CD4-positive, alpha-beta T cell treated with Interferon alpha-2 for 1 hour (primary cell): ENCODE data around the gene ZBTB16.

Source experiments
- DNase-seq, 2 donors: peaks; one replicate each; pipeline ENCODE4 v3.0.0-alpha.2; 2020 to 2022

Gene ZBTB16

DNA sequence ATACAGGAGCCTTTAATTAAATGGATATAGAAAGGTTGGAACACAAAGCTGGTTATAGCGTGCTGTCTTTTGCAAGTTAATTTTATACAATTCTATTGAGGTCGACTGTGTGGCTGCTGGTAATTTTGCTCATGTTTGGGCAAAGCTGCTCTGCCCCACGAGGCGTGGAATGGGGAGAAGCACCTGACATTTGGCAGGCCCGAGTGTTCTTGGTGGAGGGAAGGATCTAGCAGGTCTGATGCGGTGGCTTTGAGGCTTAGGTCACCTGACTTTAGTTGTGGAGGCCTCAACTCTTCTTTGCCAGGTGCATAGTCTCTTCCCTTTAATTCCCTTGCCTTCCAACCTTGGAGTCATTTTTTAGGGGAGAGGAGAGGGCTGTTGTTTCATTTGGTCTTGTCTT is 97.3 kb downstream of the ZBTB16 start:
- DNase-seq: no peak

DNA sequence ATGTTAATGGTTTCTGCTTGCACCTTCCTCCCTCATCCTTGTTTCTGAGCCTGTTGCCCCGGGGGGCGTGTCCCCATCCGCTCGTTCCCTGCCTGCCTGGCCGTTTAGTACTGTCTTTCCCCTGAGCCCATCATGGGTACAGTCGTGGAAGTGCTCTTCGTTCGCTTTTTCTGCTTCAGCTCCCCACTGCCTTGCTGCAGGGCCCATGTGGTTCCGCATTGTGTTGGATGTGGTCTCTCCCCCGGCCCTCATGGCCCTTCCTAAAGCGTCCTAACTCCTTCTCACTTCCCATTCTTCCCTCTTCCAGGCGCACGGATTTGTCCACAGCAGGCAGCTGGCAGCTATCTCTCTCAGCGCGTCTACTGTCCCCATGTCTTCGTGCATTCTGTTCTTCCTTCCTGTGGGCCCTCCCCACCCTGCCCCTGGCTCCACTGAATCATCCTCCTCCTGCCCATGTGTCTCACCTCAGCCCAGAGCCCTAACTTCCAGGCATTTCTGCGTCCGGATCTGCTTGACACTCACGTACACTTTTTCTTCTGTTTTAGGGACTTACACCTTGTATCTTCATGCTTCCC is 98.1 kb downstream of the ZBTB16 start:
- no peak for DNase-seq

DNA sequence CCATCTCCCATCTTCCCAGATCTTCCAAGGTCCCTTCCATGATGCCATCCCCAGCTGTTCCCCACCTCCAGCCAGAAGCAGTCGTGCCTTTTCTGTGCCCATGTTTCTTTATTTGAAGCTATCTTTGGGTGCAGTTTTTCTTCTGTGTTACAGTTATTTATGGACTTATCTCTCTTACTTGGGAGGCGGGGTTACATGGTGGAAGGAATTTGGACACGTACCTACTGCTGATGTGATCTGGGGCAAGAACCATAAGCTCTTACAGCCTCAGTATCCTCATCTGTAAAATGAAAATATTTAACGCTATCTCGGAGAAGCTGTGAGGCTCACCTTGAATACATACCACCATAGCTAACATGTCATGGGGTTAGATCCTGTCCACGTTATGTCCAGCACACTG is 98.9 kb downstream of the ZBTB16 start:
- no peak for DNase-seq

DNA sequence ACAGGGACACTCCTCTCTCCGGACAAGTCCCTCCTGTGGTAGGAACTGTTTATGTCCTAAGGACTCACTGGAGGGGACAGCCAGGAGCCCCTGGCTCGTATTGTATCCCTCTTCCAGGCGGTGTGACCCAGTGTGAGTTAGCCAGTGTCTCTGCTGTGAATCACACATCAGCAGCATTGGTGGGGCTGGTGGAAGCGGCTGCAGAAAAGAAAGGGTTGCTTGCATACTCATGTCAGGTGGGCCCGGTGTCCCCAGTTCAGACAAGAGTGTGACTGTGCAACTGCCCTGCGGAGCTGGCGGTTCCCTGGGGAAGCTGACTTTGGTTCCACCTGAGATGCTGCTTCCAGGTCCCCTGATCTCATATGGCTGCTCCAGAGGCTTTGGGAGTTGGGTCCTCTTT is 99.4 kb downstream of the ZBTB16 start:
- DNase-seq: no peak

DNA sequence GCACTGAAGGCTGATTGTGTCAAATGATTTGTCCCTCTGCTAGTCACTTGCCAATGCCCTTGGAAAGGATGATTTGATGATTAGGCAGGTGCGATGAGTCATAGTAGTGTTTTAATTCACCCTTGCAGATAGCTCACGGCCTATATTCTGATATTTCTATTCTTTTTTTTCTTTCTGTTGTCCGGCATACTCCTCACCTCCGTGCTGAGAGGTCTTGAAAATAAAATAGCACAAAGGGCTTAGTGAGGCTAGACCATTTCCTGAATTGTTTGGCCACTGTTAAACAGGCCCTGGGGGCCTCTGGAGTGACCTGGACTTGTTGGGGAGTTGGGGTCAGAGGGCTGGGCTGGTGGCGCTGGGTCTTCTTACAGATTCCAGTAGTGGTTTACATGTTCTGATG is 99.8 kb downstream of the ZBTB16 start:
- no peak for DNase-seq

DNA sequence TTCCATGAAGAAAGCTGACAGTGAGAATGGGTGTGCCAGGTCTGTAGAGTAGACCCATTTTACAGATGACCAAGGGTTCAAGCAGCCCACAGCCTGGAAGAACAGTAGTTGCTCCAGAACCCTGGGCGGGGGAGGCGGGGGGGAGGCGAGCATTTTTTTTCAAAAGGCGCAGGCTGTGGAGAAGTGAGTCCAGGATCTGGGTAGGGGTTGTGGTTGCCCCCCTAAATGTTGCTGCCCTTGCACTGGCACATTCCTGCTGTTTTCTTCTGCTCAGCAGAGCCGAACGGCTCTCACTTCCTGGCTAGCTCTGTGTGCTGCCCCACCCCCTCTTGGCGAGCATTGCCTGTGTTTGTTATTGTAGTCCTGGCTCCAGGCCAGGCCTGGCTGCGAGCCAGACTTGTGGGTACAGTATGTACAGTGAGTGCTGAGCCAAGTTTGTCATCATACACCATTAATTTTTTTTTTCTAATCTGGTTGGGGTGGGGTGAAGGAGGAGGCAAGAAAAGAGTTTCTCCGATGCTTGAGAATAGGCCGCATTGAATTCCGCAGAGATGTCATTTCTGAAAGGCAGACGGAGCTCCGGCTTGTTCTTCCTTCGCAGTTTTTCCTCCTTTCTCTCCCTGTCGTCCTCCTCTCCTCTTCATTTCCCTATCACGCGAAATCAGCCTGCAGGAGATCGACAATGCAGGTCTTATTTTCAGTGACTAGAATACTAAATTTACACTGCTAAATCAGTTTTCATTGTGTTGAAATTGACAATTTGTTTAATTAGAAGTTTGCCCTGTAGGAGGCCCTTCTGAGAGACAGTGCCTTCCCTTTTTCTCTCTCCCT is 100.5 kb downstream of the ZBTB16 start:
- DNase-seq: peak; percentile 97

DNA sequence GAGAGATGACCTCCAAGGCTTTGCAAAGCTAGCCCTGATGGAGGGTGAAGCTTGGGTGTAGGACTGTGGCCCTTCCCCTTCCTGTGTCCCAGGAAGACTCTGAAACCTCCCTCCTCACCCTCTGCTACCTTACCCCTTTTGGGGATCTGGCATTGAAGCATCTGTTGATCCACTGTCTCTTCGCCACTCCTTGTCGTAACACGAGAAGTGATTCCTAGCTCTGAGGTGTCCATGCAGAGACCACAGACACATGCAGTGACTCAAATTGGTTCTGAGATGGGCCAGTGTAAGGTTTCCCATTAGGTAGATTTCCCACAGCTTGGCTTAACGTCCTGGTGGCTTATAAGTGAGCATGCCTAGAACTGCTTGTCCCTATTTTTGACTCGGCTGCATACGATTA is 101.4 kb downstream of the ZBTB16 start:
- no peak for DNase-seq

DNA sequence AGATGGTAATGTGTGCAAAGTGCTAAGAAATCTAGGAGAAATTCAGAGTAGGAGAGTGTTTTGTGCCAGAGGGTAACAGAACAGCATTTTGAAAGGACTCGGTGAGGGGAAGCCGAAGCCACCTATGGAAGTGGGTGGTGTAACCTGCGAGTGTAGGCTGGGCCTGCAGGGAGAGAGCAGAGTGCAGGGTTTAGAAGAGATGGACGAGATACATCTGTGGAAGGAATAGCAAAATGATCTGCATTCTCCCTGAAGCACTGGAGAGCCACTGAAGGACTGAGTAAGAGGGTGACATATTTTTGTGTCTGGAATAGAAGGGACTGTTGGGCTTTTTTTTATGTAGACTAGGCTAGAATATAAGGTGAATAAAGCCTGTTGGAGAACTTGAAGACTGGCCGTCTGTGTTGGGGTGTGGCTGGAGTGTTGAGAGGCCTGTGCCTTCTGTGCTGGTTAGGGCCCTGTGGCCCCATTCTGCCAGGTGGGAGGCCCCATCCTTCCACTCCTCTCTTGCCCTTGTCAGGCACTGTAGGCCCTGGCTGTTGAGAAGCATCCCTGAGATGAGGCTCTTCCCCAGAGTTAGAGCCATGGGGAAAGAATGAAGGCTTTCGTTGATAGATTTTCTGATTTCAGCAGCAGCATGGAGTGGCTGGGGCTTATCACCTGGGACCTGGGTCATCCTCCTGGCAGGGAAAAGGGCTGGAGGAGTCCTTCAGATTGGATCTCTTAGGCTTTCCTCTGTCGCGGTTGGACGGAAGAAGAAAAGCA is 102.2 kb downstream of the ZBTB16 start:
- no peak for DNase-seq

DNA sequence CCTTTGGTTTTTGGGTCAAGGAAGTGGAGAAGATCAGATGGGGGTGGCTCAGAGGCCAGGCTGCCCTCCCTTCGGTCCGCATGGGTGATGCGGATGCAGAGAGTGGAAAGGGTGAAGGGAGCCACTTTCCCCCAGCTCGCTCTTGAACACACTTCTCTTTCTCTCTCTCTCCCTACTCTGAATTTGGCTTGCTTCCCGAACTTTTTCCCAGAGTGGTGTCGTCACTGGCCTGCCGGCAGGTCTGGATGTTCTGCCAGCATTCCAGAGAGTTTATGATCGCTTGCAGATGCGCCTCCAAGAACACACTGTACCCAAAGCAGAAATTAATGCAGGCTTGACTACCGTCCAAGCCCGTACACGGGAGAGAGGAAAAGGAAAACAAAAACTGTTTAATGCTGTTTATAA is 103.2 kb downstream of the ZBTB16 start:
- DNase-seq: no peak

DNA sequence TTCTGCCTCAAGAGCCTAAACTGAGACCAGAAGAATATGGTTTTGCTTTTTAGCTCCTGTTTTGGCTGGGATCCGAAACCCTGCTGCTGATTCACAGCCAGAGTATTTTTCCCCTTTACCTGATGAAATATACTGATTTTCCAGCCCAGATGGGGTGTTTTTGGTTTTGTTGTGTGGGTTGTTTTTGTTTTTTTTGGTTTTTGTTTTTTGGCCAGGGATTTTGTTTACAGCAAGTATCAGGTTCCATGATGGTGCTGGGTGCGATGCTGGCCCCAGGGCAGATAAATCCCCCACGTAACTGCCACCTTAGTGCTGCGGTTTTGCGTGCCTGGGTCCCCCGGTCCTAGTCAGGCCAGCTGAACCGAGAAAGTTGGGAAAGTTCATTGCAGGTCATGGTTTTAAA is 103.7 kb downstream of the ZBTB16 start:
- DNase-seq: no peak

DNA sequence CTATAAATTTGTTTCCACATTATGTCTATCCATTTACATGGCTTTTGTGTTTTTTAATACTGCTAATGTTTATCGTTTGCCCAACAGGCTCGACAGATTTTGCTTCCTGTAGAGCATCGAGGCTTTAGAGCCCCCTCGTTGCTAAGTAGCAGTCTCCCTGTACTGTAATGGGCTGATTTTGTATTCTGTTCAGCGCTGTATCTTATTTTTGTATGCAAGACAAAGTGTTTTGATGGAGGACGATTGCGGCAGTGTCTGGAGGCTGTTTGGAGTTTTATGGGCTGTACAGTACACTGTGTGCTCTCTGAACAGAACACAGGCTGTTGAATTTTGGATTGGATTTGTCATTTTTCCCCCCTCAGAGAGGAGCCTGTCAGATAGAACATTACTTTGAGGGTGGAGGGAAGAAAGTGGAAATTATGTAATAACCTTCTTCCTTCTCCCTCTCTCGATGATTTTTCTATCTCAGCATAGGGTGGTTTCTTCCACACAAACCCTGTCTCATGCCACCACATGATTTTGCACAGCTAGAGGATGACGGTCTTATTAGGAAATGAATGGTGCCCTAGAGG is 104.4 kb downstream of the ZBTB16 start:
- no peak for DNase-seq

DNA sequence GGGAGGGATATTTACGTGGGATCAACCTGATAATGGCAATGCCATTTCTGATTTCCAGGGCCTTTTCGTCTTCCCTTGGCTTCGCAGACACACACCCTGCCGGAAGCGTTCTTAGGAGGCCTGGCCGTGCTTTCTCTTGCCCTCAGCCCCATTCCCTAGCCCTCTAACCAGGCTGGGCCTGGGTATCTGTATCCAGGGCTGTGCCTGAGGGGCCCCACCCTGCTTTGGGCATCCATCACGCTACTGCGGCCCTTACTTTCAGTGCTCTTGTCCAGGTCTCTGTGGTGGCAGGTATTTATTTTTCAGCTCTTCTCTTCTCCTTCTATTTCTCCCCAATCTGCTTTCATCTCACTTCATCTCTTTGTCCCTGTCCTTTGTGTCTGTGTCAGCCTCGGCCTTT is 105.0 kb downstream of the ZBTB16 start:
- DNase-seq: no peak

DNA sequence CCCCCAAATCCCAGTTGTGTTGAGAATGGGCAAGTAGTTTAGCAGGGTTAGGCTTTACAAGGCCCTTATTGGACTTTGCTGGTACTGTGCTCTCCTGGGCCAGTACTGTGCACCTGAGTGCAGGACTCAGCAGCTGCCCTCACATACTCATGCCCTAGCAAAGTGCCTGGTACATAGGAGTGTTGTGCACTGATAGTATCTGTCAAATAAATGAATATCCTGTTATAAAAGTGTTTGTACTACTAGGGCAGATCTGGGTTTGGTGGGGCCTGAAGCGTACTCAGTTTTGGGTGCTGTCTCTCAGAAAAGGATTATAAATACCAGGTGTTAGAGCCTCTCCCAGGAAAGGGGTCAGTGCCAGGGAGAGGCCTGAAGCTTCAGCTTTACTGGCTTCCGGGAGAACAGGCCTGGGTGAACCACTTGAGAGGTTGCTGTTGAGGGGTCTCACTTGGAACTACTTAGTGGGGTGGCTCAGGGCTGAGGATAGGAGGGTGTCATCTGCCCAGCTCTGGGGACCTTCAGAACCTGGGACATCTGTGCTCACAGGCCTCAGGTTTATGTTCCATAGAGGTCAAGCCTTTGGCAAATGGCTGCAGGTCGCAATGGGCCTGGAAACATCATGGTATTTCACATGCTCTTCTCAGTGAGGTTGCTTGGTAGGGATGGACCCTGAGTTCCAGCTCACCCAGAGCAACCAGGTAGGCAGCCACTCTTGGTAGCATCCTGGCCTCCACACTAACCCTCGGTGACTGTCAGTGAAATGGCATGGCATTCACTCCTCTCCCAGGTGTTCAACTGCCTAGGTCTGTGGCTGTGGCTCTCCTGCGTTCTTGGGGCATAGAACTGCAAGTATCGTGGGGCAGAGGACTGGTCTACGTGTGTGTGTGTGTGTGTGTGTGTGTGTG is 106.1 kb downstream of the ZBTB16 start:
- DNase-seq: no peak

DNA sequence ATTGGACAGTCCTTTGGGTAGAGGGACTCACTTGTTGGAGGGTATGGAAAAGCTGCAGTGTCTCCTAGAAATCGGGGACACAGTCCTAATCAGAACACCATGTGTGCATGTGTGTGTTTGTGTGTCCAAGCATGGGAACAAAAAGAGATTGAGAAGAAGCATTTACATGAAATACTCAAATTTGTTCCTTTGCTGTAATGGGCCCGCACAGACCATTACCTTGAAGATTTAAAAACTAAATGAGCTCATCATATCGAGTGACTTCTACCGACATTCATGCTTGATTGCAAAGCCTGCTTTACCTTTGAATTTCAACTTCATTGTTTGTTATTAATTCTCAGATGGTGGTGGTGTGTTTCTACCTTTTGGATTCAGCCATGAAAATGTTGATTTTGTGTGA is 106.9 kb downstream of the ZBTB16 start:
- DNase-seq: no peak

DNA sequence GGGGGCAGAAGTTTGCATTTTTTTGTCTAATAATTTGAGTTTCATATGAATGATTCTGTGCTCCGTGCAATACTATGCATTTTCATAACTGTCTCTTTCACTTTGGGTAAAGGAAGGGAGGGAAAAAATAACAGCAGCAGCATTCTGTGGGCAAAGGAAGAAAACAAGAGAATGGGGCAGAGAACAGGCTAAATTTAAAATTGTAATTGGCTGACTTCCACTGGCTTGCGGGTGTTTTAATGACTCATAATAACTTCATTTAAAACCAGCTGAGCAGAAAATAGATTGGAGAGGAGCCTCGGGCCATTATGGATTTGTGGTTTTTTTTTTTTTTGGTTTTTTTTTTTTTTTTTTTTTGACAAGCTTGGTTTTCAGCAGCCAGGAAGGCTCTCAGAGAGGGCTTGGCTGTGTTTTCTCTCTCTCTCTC is 107.4 kb downstream of the ZBTB16 start:
- DNase-seq: peak in 1 of 2 donors; percentile 61

DNA sequence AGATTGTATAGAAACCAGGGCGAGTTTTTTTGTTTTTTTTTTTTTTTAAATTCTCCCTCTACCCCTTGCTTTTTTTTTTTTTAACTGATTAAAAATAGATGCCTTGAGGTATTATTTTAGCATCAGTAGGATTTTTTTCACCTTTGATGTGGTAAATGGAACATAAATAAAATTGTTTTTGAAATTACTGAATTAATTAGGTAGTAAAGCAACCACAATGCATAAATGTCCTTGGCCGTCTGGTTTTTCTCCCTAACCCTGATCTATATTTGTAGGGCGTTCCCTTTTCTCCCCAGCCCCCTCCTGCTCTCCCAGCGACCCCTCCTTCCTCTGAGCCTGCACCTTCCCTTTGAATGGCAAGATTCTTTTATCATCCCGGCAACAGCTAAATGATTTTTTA is 107.8 kb downstream of the ZBTB16 start:
- no peak for DNase-seq

DNA sequence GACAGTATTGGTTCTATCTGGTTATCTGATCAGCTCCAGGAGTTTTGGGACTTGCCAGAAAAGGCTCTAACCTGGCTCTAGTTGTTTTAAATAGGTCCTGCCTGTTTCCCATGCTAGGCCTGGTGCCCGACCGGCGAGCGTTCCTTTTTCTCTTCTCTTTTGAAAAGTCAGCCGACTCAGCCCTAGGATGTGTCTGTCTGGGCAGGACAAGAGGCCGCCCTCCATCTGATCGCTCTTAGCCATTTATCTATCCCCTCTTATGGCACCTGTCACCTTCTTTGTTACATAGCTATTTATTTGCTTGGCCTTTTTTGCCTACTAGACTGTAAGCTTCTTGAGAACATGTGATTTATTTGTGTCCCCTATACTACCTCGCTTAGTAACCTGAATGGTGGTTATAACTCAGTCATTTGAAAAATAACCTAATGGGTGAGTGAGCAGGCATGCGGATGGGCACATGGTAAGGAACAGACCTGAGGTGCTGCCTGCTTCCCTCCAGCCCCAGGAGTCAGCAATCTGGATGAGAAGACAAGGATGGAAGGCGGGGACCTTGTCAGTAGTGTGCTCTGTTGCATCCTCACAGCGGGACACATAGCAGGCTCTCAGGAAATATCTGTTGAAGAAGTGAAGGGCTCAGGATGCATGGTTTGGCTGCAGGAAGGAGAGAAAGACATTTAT is 108.4 kb downstream of the ZBTB16 start:
- DNase-seq: no peak

DNA sequence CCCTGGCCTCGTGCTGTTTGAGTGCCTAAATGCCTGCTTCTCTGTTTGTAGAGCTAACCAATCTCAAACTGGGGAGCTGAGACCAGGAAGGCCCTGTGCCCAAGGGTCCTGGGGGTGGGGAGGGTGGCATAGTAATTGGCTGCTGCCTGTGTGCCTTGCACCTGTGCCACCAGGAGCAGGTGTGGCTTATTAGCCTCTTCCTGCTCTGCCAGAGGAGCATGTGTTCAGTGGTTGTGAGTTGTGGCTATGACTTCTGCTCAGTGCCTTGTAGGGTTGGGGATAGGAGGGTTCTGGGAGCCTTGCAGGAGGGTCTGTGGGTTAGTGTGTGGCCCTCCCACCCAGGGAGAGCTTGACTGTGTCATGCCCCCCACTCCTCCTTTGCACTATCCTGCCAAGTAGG is 109.2 kb downstream of the ZBTB16 start:
- no peak for DNase-seq

DNA sequence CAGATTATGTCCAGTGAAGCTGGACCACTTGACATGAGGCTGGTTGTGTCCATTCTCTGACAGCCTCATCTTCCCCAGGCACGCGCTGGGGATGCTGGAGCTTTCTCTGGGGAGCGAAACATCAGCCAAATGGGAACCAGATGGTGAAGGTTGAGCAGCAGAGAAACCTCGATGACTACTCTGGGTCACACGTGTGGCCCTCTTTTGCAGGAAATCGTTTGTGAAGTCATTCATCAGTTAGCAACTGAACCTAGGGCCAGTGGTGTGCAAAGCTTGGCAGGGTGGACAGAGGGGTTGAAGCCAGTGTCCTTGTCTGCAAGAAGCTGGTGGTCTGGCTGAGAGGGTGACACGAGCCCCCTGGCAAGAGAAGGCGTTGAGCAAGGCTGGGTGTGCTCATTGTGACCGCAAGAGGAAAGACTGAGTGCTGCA is 109.8 kb downstream of the ZBTB16 start:
- DNase-seq: no peak

DNA sequence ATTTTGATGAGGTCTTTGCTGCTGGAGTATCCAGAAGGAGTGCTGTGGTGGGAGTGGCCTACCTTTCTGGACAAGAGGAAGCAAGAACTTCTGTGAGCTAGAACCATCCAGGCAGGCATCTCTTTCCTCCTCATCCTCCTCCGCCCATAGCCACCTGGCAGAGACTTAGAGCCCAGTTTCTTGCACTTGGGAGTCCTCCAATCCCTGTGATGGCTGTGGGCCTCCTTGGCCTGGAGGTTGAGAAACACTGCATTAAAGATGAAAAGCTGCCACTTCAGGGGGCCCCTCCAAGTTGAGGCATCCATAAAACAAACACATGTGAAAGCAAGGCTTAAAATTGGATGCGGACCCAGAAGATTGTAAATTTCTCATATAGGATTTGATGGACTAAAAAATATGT is 110.3 kb downstream of the ZBTB16 start:
- no peak for DNase-seq

DNA sequence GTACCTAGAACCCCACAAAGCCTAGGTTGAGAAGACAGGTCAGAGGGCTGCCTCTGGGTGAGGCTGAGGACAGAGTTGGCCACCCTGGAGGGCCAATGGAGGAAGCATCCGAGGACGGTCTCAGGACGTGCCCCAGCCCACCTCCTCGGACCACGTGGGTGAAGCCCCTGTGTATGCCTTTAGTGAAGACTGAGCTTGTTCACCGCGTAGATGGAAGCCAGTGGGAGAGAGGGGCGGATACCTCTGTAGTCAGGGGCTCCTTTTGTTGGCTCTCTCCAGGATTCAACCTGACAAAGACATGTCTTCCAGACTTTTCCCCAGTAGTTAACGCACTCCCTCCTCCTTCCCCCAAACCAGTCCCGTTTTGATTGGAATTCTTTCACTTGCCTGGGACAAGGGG is 110.7 kb downstream of the ZBTB16 start:
- no peak for DNase-seq
